Activated T-helper 1 cell treated with anti-CD3 and anti-CD28 coated beads, Interleukin-12 subunit alpha, Interleukin-12 subunit beta, Interleukin-2, Interleukin-4 antibody, amounts not matched to agents 30 ng/mL and 10 ng/mL and 1 ng/mL, durations not matched to agents 14 hours and 24 hours and 36 hours (primary cell): ENCODE data around the gene SYT14. TPM values are rescaled to one million over a fixed set of nuclear protein-coding genes. Genes with fewer than 3 reads are reported as not detected.
"Not testable (repeated sequence)": the region's sequence is repeated elsewhere in the genome, so short reads cannot be mapped to it uniquely, and the experiment has no call there.

Source experiments
- DNase-seq: peaks from one replicate; pipeline ENCODE4 v3.0.0; 2021; ENCODE audit warnings: low spot score
- H3K27ac Mint-ChIP-seq: one replicate; pipeline ENCODE4 v1.8.0; 2021; ENCODE audit warnings: mild to moderate bottlenecking, mixed read lengths
- H3K27me3 Mint-ChIP-seq: one replicate; pipeline ENCODE4 v1.8.0; 2022; ENCODE audit warnings: mild to moderate bottlenecking, moderate library complexity, mixed read lengths; ENCODE audit not compliant: insufficient read depth
- H3K36me3 Mint-ChIP-seq: one replicate; pipeline ENCODE4 v1.8.0; 2021; ENCODE audit warnings: low read depth, mixed read lengths
- H3K4me1 Mint-ChIP-seq: one replicate; pipeline ENCODE4 v1.8.0; 2021; ENCODE audit warnings: low read depth, mixed read lengths
- H3K4me3 Mint-ChIP-seq: one replicate; pipeline ENCODE4 v1.8.0; 2021; ENCODE audit warnings: mild to moderate bottlenecking, moderate library complexity, mixed read lengths
- H3K9me3 Mint-ChIP-seq: one replicate; pipeline ENCODE4 v1.8.0; 2021; ENCODE audit warnings: mixed read lengths
- intact Hi-C: fragments of 100-400 bp; cut with micrococcal nuclease; formaldehyde crosslinking; loops from one replicate; pipeline ENCODE4 v1.15.1; 2024
- total RNA-seq: library from RNA; stranded (reverse); gene quantifications from 2 replicates; pipeline ENCODE4 v1.2.3, GENCODE V29; 2022

Gene SYT14
- total RNA-seq, 1 donor from 2014 or later: not detected

GRCh38 chr1:210003501-210003900, 65.5 kb downstream of the SYT14 start:
- no peaks in the 10 kb centered on the region for H3K4me1 Mint-ChIP-seq
- H3K9me3 Mint-ChIP-seq: no peaks in the 10 kb centered on the region
- no peak for DNase-seq
- H3K27me3 Mint-ChIP-seq: peaks cover 7% of the 10 kb centered on the region
- no peak overlapping the region for H3K4me3 Mint-ChIP-seq
- no peaks in the 10 kb centered on the region for H3K36me3 Mint-ChIP-seq
- H3K27ac Mint-ChIP-seq: no peak overlapping the region
- intact Hi-C loops: no loop called here

GRCh38 chr1:210010161-210010560, 72.1 kb downstream of the SYT14 start:
- Mint-ChIP-seq H3K9me3 (no peaks in the 10 kb centered on the region), H3K36me3 (no peaks in the 10 kb centered on the region), H3K27ac (no peak overlapping the region), H3K4me1 (no peaks in the 10 kb centered on the region), H3K27me3 (peaks cover 7% of the 10 kb centered on the region), H3K4me3 (no peak overlapping the region)
- no peak for DNase-seq
- intact Hi-C loops: no loop called here

- Mint-ChIP-seq H3K4me1 (no peaks in the 10 kb centered on the region), H3K9me3 (no peaks in the 10 kb centered on the region)
- intact Hi-C loops: no loop called here
Measured at GRCh38 chr1:210021145-210021860, 83.3 kb downstream of the SYT14 start.

GRCh38 chr1:210022044-210022443, 84.0 kb downstream of the SYT14 start:
- Mint-ChIP-seq H3K27me3 (peaks cover 3% of the 10 kb centered on the region), H3K36me3 (no peaks in the 10 kb centered on the region), H3K9me3 (no peaks in the 10 kb centered on the region), H3K4me1 (no peaks in the 10 kb centered on the region), H3K27ac (no peak overlapping the region), H3K4me3 (no peak overlapping the region)
- no peak for DNase-seq
- intact Hi-C loops: no loop called here

More at GRCh38 chr1:210021145-210021860, 83.3 kb downstream of the SYT14 start:
- DNase-seq: no peak
- Mint-ChIP-seq H3K36me3 (no peaks in the 10 kb centered on the region), H3K27ac (no peak overlapping the region), H3K4me3 (no peak overlapping the region), H3K27me3 (peaks cover 3% of the 10 kb centered on the region)

GRCh38 chr1:210024282-210024681, 86.3 kb downstream of the SYT14 start:
- Mint-ChIP-seq H3K27me3 (peaks cover 3% of the 10 kb centered on the region), H3K4me1 (no peaks in the 10 kb centered on the region), H3K9me3 (no peaks in the 10 kb centered on the region), H3K27ac (no peak overlapping the region), H3K4me3 (no peak overlapping the region), H3K36me3 (no peaks in the 10 kb centered on the region)
- DNase-seq: no peak
- intact Hi-C loops: no loop called here

GRCh38 chr1:210024996-210025395, 87.0 kb downstream of the SYT14 start:
- intact Hi-C loops: no loop called here
- DNase-seq: no peak
- no peak overlapping the region for H3K4me3 Mint-ChIP-seq
- no peaks in the 10 kb centered on the region for H3K4me1 Mint-ChIP-seq
- H3K27ac Mint-ChIP-seq: no peak overlapping the region
- H3K9me3 Mint-ChIP-seq: no peaks in the 10 kb centered on the region
- H3K27me3 Mint-ChIP-seq: peaks cover 6% of the 10 kb centered on the region
- H3K36me3 Mint-ChIP-seq: no peaks in the 10 kb centered on the region

- no peak for DNase-seq
- no peaks in the 10 kb centered on the region for H3K36me3 Mint-ChIP-seq
- H3K27me3 Mint-ChIP-seq: peaks cover 13% of the 10 kb centered on the region
- H3K9me3 Mint-ChIP-seq: no peaks in the 10 kb centered on the region
- intact Hi-C loops: no loop called here
- no peak overlapping the region for H3K27ac Mint-ChIP-seq
- H3K4me3 Mint-ChIP-seq: no peak overlapping the region
- no peaks in the 10 kb centered on the region for H3K4me1 Mint-ChIP-seq
Measured at GRCh38 chr1:210025870-210026269, 87.9 kb downstream of the SYT14 start.

GRCh38 chr1:210027994-210028393, 90.0 kb downstream of the SYT14 start:
- Mint-ChIP-seq H3K4me1 (no peaks in the 10 kb centered on the region), H3K27ac (no peak overlapping the region), H3K36me3 (no peaks in the 10 kb centered on the region), H3K9me3 (no peaks in the 10 kb centered on the region), H3K4me3 (no peak overlapping the region), H3K27me3 (peaks cover 11% of the 10 kb centered on the region)
- DNase-seq: no peak
- intact Hi-C loops: no loop called here

GRCh38 chr1:210031473-210031872, 93.5 kb downstream of the SYT14 start:
- H3K9me3 Mint-ChIP-seq: no peaks in the 10 kb centered on the region

GRCh38 chr1:210043058-210043457, 105.0 kb downstream of the SYT14 start:
- H3K36me3 Mint-ChIP-seq: no peaks in the 10 kb centered on the region
- H3K4me3 Mint-ChIP-seq: no peak overlapping the region
- no peaks in the 10 kb centered on the region for H3K9me3 Mint-ChIP-seq
- peaks cover 3% of the 10 kb centered on the region for H3K27me3 Mint-ChIP-seq
- H3K4me1 Mint-ChIP-seq: no peaks in the 10 kb centered on the region
- H3K27ac Mint-ChIP-seq: no peak overlapping the region
- no peak for DNase-seq
- intact Hi-C loops: no loop called here

More at GRCh38 chr1:210031473-210031872, 93.5 kb downstream of the SYT14 start:
- intact Hi-C loops: no loop called here
- Mint-ChIP-seq H3K27ac (no peak overlapping the region), H3K4me1 (no peaks in the 10 kb centered on the region), H3K27me3 (peaks cover 10% of the 10 kb centered on the region), H3K4me3 (no peak overlapping the region), H3K36me3 (no peaks in the 10 kb centered on the region)
- no peak for DNase-seq

GRCh38 chr1:210049616-210050015, 111.6 kb downstream of the SYT14 start:
- Mint-ChIP-seq H3K36me3 (no peaks in the 10 kb centered on the region), H3K4me3 (no peak overlapping the region), H3K4me1 (no peaks in the 10 kb centered on the region), H3K27ac (no peak overlapping the region), H3K27me3 (peaks cover 11% of the 10 kb centered on the region), H3K9me3 (peaks cover 6% of the 10 kb centered on the region)
- intact Hi-C loops: no loop called here
- DNase-seq: no peak

GRCh38 chr1:210050491-210050890, 112.5 kb downstream of the SYT14 start:
- DNase-seq, H3K27me3 Mint-ChIP-seq, H3K36me3 Mint-ChIP-seq, H3K4me1 Mint-ChIP-seq, H3K9me3 Mint-ChIP-seq, H3K4me3 Mint-ChIP-seq, H3K27ac Mint-ChIP-seq, intact Hi-C loops: not testable (repeated sequence)

GRCh38 chr1:210053126-210053525, 115.1 kb downstream of the SYT14 start:
- no peak overlapping the region for H3K4me3 Mint-ChIP-seq
- no peaks in the 10 kb centered on the region for H3K4me1 Mint-ChIP-seq
- peaks cover 10% of the 10 kb centered on the region for H3K27me3 Mint-ChIP-seq
- H3K27ac Mint-ChIP-seq: no peak overlapping the region
- intact Hi-C loops: no loop called here
- peaks cover 6% of the 10 kb centered on the region for H3K9me3 Mint-ChIP-seq
- no peak for DNase-seq
- no peaks in the 10 kb centered on the region for H3K36me3 Mint-ChIP-seq

- DNase-seq: no peak
- H3K27ac Mint-ChIP-seq: no peak overlapping the region
- no peak overlapping the region for H3K4me3 Mint-ChIP-seq
- no peaks in the 10 kb centered on the region for H3K9me3 Mint-ChIP-seq
- no peaks in the 10 kb centered on the region for H3K4me1 Mint-ChIP-seq
- peaks cover 10% of the 10 kb centered on the region for H3K27me3 Mint-ChIP-seq
- H3K36me3 Mint-ChIP-seq: no peaks in the 10 kb centered on the region
- intact Hi-C loops: no loop called here
Measured at GRCh38 chr1:210057593-210057992, 119.6 kb downstream of the SYT14 start.
